Nephron progenitor cell (in vitro differentiated cells): ENCODE measurements around the gene SUFU.

Source experiments
- DNase-seq: peaks from one replicate; pipeline ENCODE4 v3.0.0; 2021
- H3K27ac Mint-ChIP-seq: 2 replicates; pipeline ENCODE4 v1.8.0; 2021; ENCODE audit warnings: mild to moderate bottlenecking, moderate library complexity, mixed read lengths
- H3K27me3 Mint-ChIP-seq: 2 replicates; pipeline ENCODE4 v1.8.0; 2021; ENCODE audit warnings: mild to moderate bottlenecking, low read depth, mixed read lengths; ENCODE audit not compliant: poor library complexity
- H3K36me3 Mint-ChIP-seq: 2 replicates; pipeline ENCODE4 v1.8.0; 2021; ENCODE audit warnings: low read depth, mixed read lengths
- H3K4me1 Mint-ChIP-seq: 2 replicates; pipeline ENCODE4 v1.8.0; 2021; ENCODE audit warnings: mixed read lengths
- H3K4me3 Mint-ChIP-seq: 2 replicates; pipeline ENCODE4 v1.8.0; 2021; ENCODE audit warnings: mild to moderate bottlenecking, moderate library complexity, mixed read lengths
- H3K9me3 Mint-ChIP-seq: 2 replicates; pipeline ENCODE4 v1.8.0; 2021; ENCODE audit warnings: mild to moderate bottlenecking, moderate library complexity, mixed read lengths
- CTCF ChIP-seq: fragments of 200-600 bp; sonication (generic); IDR thresholded peaks from 2 replicates; pipeline ENCODE4 v1.5.0; 2021; ENCODE audit warnings: antibody characterized with exemption

SUFU gene

GRCh38 chr10:102648889-102649796 lies 145.4 kb downstream of the SUFU start:
- H3K9me3 Mint-ChIP-seq = no peaks in the 10 kb centered on the region
- TF ChIP-seq CTCF = no peak
- peaks cover 16% of the 10 kb centered on the region for H3K36me3 Mint-ChIP-seq
- peaks cover 87% of the 10 kb centered on the region for H3K4me1 Mint-ChIP-seq
- H3K27me3 Mint-ChIP-seq = peaks cover 3% of the 10 kb centered on the region
- H3K27ac Mint-ChIP-seq = no peak overlapping the region
- DNase-seq = no peak
- peak overlapping the region; percentile 73 for H3K4me3 Mint-ChIP-seq

GRCh38 chr10:102649797-102650654 lies 146.3 kb downstream of the SUFU start:
- H3K4me3 Mint-ChIP-seq = peak overlapping the region; percentile 40
- H3K27ac Mint-ChIP-seq = no peak overlapping the region
- TF ChIP-seq CTCF = no peak
- H3K9me3 Mint-ChIP-seq = no peaks in the 10 kb centered on the region
- H3K36me3 Mint-ChIP-seq = peaks cover 23% of the 10 kb centered on the region
- H3K27me3 Mint-ChIP-seq = peaks cover 3% of the 10 kb centered on the region
- DNase-seq = peak; percentile 22
- H3K4me1 Mint-ChIP-seq = peaks cover 86% of the 10 kb centered on the region

- no peak for TF ChIP-seq CTCF
- H3K9me3 Mint-ChIP-seq = no peaks in the 10 kb centered on the region
- DNase-seq = no peak
- peak overlapping the region; percentile 42 for H3K27ac Mint-ChIP-seq
- H3K27me3 Mint-ChIP-seq = peaks cover 3% of the 10 kb centered on the region
- H3K4me3 Mint-ChIP-seq = no peak overlapping the region
- H3K36me3 Mint-ChIP-seq = peaks cover 30% of the 10 kb centered on the region
- H3K4me1 Mint-ChIP-seq = peaks cover 77% of the 10 kb centered on the region
These were observed 147.1 kb downstream of the SUFU start for GRCh38 chr10:102650655-102651454.

- Mint-ChIP-seq H3K4me1 (peaks cover 70% of the 10 kb centered on the region), H3K27me3 (peaks cover 2% of the 10 kb centered on the region), H3K36me3 (peaks cover 30% of the 10 kb centered on the region), H3K27ac (peak overlapping the region; percentile 42), H3K4me3 (no peak overlapping the region), H3K9me3 (no peaks in the 10 kb centered on the region)
- TF ChIP-seq CTCF = no peak
- no peak for DNase-seq
These were observed 147.8 kb downstream of the SUFU start for GRCh38 chr10:102651455-102652169.
